H1 (cell line): ENCODE data around the gene NEURL2. TPM values are rescaled to one million over a fixed set of nuclear protein-coding genes. Genes with fewer than 3 reads are reported as not detected.

ENCODE experiments used
- CTCF ChIA-PET: fragments of 300-600 bp; sonication (Branson Sonifier 250); formaldehyde crosslinking; loops from one replicate; lab custom pipeline; 2021; ENCODE audit not compliant: partially characterized antibody; lab: Charles Lee
- POLR2A ChIA-PET: fragments of 300-600 bp; sonication (Branson Sonifier 250); formaldehyde crosslinking; loops from one replicate; lab custom pipeline; 2021; ENCODE audit warnings: inconsistent platforms; ENCODE audit not compliant: partially characterized antibody; lab: Charles Lee
- DNase-seq, 2 experiments: peaks; one replicate each; pipeline versions ENCODE4 v3.0.0 to v3.0.0-alpha.2; 2010 to 2022; ENCODE audit warnings: low spot score in 2 of 2, low read depth in 1 of 2, mixed read lengths in 1 of 2
- FAIRE-seq: peaks from 2 replicates; lab custom pipeline; 2011; peaks lifted over from hg19 to GRCh38; lab: Jason Lieb, UNC
- H2AFZ ChIP-seq: 2 replicates; pipeline ENCODE4 v1.8.1; 2012; ENCODE audit warnings: low read length, inconsistent platforms
- H2AK5ac ChIP-seq: 2 replicates; pipeline ENCODE4 v1.6.1; 2013; ENCODE audit warnings: low read depth, low read length
- H2BK120ac ChIP-seq: replicated peaks from 2 replicates; pipeline ENCODE3; 2013; ENCODE audit warnings: low read depth, low read length, inconsistent platforms
- H2BK12ac ChIP-seq: 2 replicates; pipeline ENCODE4 v1.6.1; 2013; ENCODE audit warnings: low read depth, low read length
- H2BK15ac ChIP-seq: 2 replicates; pipeline ENCODE4 v1.6.1; 2013; ENCODE audit warnings: low read length
- H2BK20ac ChIP-seq: 2 replicates; pipeline ENCODE4 v1.6.1; 2013; ENCODE audit warnings: low read length
- H2BK5ac ChIP-seq: 2 replicates; pipeline ENCODE4 v1.6.1; 2013; ENCODE audit warnings: low read depth, low read length
- H3K14ac ChIP-seq: 2 replicates; pipeline ENCODE4 v1.6.1; 2013; ENCODE audit warnings: inconsistent platforms; ENCODE audit not compliant: insufficient read length
- H3K18ac ChIP-seq: 2 replicates; pipeline ENCODE4 v1.6.1; 2013; ENCODE audit warnings: low read length; ENCODE audit errors: extremely low read depth
- H3K23ac ChIP-seq: 2 replicates; pipeline ENCODE4 v1.6.1; 2013; ENCODE audit warnings: inconsistent platforms; ENCODE audit not compliant: insufficient read length
- H3K23me2 ChIP-seq: 2 replicates; pipeline ENCODE4 v1.6.1; 2013; ENCODE audit warnings: low read depth, low read length
- H3K27ac ChIP-seq: 2 replicates; pipeline ENCODE4 v1.6.1; 2011; ENCODE audit warnings: low read depth, low read length, inconsistent platforms
- H3K27me3 ChIP-seq, 4 experiments: replicated peaks in 1 of 4; 1 replicate in 1 of 4; 2 replicates in 3 of 4; pipeline versions ENCODE4 v1.6.1 to v1.8.1; 2011 to 2013; ENCODE audit warnings: low read length in 3 of 4, mild to moderate bottlenecking in 3 of 4, inconsistent platforms in 2 of 4, mixed read lengths in 2 of 4, moderate library complexity in 1 of 4; ENCODE audit not compliant: control insufficient read depth in 3 of 4, insufficient read depth in 3 of 4; ENCODE audit errors: extremely low read depth in 1 of 4
- H3K36me3 ChIP-seq, 4 experiments: 2 replicates each; pipeline versions ENCODE4 v1.6.1 to v1.8.1; 2011 to 2013; ENCODE audit warnings: mild to moderate bottlenecking in 4 of 4, low read length in 3 of 4, moderate library complexity in 2 of 4, control low read depth in 1 of 4, inconsistent platforms in 1 of 4; ENCODE audit not compliant: insufficient read depth in 4 of 4, control insufficient read depth in 2 of 4
- H3K4ac ChIP-seq: replicated peaks from 2 replicates; pipeline ENCODE3; 2013; ENCODE audit warnings: low read length, low read depth, mixed read lengths, inconsistent platforms; ENCODE audit not compliant: insufficient read length
- H3K4me1 ChIP-seq, 4 experiments: replicated peaks in 1 of 4; 1 replicate in 1 of 4; 2 replicates in 3 of 4; pipeline versions ENCODE4 v1.6.1 to v1.8.1; 2011 to 2013; ENCODE audit warnings: low read length in 3 of 4, inconsistent platforms in 2 of 4, mixed read lengths in 1 of 4; ENCODE audit not compliant: insufficient read depth in 4 of 4, control insufficient read depth in 3 of 4
- H3K4me2 ChIP-seq, 2 experiments: 2 replicates each; pipeline versions ENCODE4 v1.6.1 to v1.8.1; 2011 to 2013; ENCODE audit warnings: low read depth in 2 of 2, low read length in 2 of 2, control low read depth in 1 of 2, inconsistent platforms in 1 of 2, mild to moderate bottlenecking in 1 of 2; ENCODE audit not compliant: insufficient read depth in 1 of 2
- H3K4me3 ChIP-seq, 4 experiments: fragments of 200-600, 300-600 bp in 1 of 4; sonication (generic), shearing (Covaris generic), sonication (Bioruptor Twin) in 1 of 4; 2 replicates each; pipeline versions ENCODE4 v1.5.1 to v1.8.1; 2011 to 2016; ENCODE audit warnings: low read length in 4 of 4, low read depth in 3 of 4, control low read depth in 2 of 4, inconsistent platforms in 2 of 4, mild to moderate bottlenecking in 2 of 4, mixed read lengths in 1 of 4, moderate library complexity in 1 of 4; ENCODE audit not compliant: insufficient read depth in 2 of 4; ENCODE audit errors: extremely low read depth in 1 of 4
- H3K56ac ChIP-seq: replicated peaks from 2 replicates; pipeline ENCODE3; 2013; ENCODE audit warnings: low read depth, mild to moderate bottlenecking, mixed read lengths, low read length, inconsistent platforms; ENCODE audit not compliant: insufficient read length
- H3K79me1 ChIP-seq: 2 replicates; pipeline ENCODE4 v1.6.1; 2013; ENCODE audit warnings: low read depth, low read length, control low read depth
- H3K79me2 ChIP-seq, 2 experiments: 2 replicates each; pipeline versions ENCODE4 v1.6.1 to v1.8.1; 2012 to 2013; ENCODE audit warnings: low read length in 2 of 2, mild to moderate bottlenecking in 2 of 2, inconsistent platforms in 1 of 2; ENCODE audit not compliant: insufficient read depth in 2 of 2, control insufficient read depth in 1 of 2
- H3K9ac ChIP-seq, 4 experiments: replicated peaks in 1 of 4; 1 replicate in 1 of 4; 2 replicates in 3 of 4; pipeline versions ENCODE4 v1.6.1 to v1.8.1; 2011 to 2013; ENCODE audit warnings: low read depth in 3 of 4, low read length in 3 of 4, control low read depth in 2 of 4, mild to moderate bottlenecking in 2 of 4, moderate library complexity in 2 of 4, inconsistent platforms in 1 of 4; ENCODE audit errors: extremely low read depth in 1 of 4
- H3K9me3 ChIP-seq, 2 experiments: 2 replicates each; pipeline versions ENCODE4 v1.6.1 to v1.8.1; 2012 to 2013; ENCODE audit warnings: mild to moderate bottlenecking in 2 of 2, moderate library complexity in 2 of 2, control low read depth in 1 of 2, inconsistent platforms in 1 of 2, low read depth in 1 of 2, low read length in 1 of 2, mixed read lengths in 1 of 2; ENCODE audit not compliant: insufficient read depth in 2 of 2
- H4K20me1 ChIP-seq, 2 experiments: replicated peaks in 1 of 2; 2 replicates each; pipeline versions ENCODE3 to v1.8.1; 2011 to 2013; ENCODE audit warnings: inconsistent platforms in 2 of 2, low read length in 2 of 2, mild to moderate bottlenecking in 1 of 2; ENCODE audit not compliant: insufficient read depth in 2 of 2, control insufficient read depth in 1 of 2
- H4K5ac ChIP-seq: 2 replicates; pipeline ENCODE4 v1.6.1; 2013; ENCODE audit warnings: low read length, low read depth, mixed read lengths, inconsistent platforms; ENCODE audit not compliant: insufficient read length
- H4K8ac ChIP-seq: 2 replicates; pipeline ENCODE4 v1.8.0; 2013; ENCODE audit warnings: mild to moderate bottlenecking, moderate library complexity, low read length, inconsistent platforms; ENCODE audit not compliant: insufficient read depth; ENCODE audit errors: extremely low read depth
- H4K91ac ChIP-seq: replicated peaks from 2 replicates; pipeline ENCODE3; 2013; ENCODE audit warnings: low read length, mixed read lengths, inconsistent platforms; ENCODE audit not compliant: insufficient read length
- BCL11A ChIP-seq, 2 experiments: IDR thresholded peaks; one replicate each; pipeline ENCODE4 v1.6.1; 2011; ENCODE audit warnings: low read depth in 2 of 2, low read length in 2 of 2, mild to moderate bottlenecking in 2 of 2
- SIN3A ChIP-seq, 2 experiments: IDR thresholded peaks in 1 of 2; conservative IDR thresholded peaks in 1 of 2; 2 replicates each; pipeline ENCODE4 v1.6.1; 2011 to 2012; ENCODE audit warnings: low read length in 2 of 2, improper control_type of control experiment in 1 of 2, low read depth in 1 of 2, mild to moderate bottlenecking in 1 of 2
- TAF1 ChIP-seq: IDR thresholded peaks from 2 replicates; pipeline ENCODE4 v1.6.1; 2011; ENCODE audit warnings: mild to moderate bottlenecking, low read depth, low read length
- WGBS, 2 experiments: shearing (Covaris generic) in 1 of 2; methylation state at CpG; one replicate each; pipeline versions ENCODE4 v1.1.6 to v1.1.7; 2013 to 2015; ENCODE audit warnings: low lambda C conversion rate in 2 of 2, mixed read lengths in 2 of 2, inconsistent platforms in 1 of 2, low coverage in 1 of 2, missing lambda C conversion rate in 1 of 2; ENCODE audit not compliant: insufficient replicate concordance in 2 of 2, insufficient coverage in 1 of 2, insufficient read length in 1 of 2; ENCODE audit errors: extremely low coverage in 1 of 2, missing lambda C conversion rate in 1 of 2; 5-methylcytosine and 5-hydroxymethylcytosine counted together
- polyA plus RNA-seq, 7 experiments: library from polyadenylated mRNA; depleted of rRNA in 3 of 7; stranded (reverse) in 5 of 7; unstranded in 2 of 7; fragments of >200 nt in 5 of 7; fragments of 200-250 nt in 2 of 7; gene quantifications; 1 replicate in 5 of 7; 2 replicates in 1 of 7; 4 replicates in 1 of 7; pipeline versions ENCODE4 v1.2.1 to v1.2.3, GENCODE V29; 2011 to 2013; ENCODE audit warnings: missing spikeins in 2 of 7, mixed read lengths in 2 of 7
- total RNA-seq: library from RNA; stranded (reverse); fragmentation: NEBNext Ultra II Directional; extraction: Animal tissue kit (Norgen Biotek cat#: 25700); gene quantifications from 2 replicates; pipeline ENCODE4 v1.2.1, GENCODE V29; 2021

The NEURL2 gene
- total and polyA plus RNA-seq, 2 of the 8 experiments (the other 6 are each of a cell fraction or from before 2014, with no cell fraction given): 6.9 TPM

GRCh38 chr20:45933266-45934045, 42.4 kb upstream of the NEURL2 start:
- no peaks in the 10 kb centered on the region for H3K27me3 ChIP-seq
- peak overlapping the region; percentile 25 for H2BK120ac ChIP-seq
- peak overlapping the region; percentile 66 to 91 (median 79) for H3K4me3 ChIP-seq
- peak overlapping the region; percentile 95 for H3K56ac ChIP-seq
- peak overlapping the region; percentile 41 for H3K4ac ChIP-seq
- peak overlapping the region; percentile 99 for H4K91ac ChIP-seq
- H3K23me2 ChIP-seq: peaks cover 3% of the 10 kb centered on the region; the same call in 1 of the 2 replicates
- FAIRE-seq (no peak), DNase-seq (peak; percentile 79 to 81)
- peaks cover 0 to 8% (median 3%) of the 10 kb centered on the region in 4 experiments; a peak in 4 of 8 replicates for H3K36me3 ChIP-seq
- WGBS, 2 experiments: 21% methylated on average over 22 of the region's 22 CpGs; no CpG with 5 or more reads in 1 of the 2 experiments
- H3K79me1 ChIP-seq: no peaks in the 10 kb centered on the region; the same call in 1 of the 2 replicates
- no peaks in the 10 kb centered on the region for H4K20me1 ChIP-seq
- H2AFZ ChIP-seq: no peak overlapping the region
- H3K18ac ChIP-seq: peak overlapping the region; percentile 99
- H3K9ac ChIP-seq: peak overlapping the region in 3 of 4 experiments; percentile 87 to 100 (median 100); a peak in 6 of 7 replicates
- H3K4me2 ChIP-seq: peak overlapping the region; percentile 66 to 73
- H3K27ac ChIP-seq: peak overlapping the region; percentile 100
- ChIA-PET POLR2A (interaction anchor here (0.6 to 18.4 kb wide), 28 partner anchors 11 to 640 kb away, joined by 3 to 283 read pairs (median 8); partner anchors contain the start of genes CTSA, NEURL2, PLTP and SDC4), CTCF (interaction anchor here (0.7 to 2.9 kb wide), 11 partner anchors 15 to 134 kb away, joined by 3 to 12 read pairs (median 4); partner anchors contain the start of gene UBE2C)
- H2BK5ac ChIP-seq: peak overlapping the region; percentile 96
- H3K79me2 ChIP-seq: peaks cover 0 to 22% of the 10 kb centered on the region in 2 experiments; a peak in 2 of 4 replicates
- H3K9me3 ChIP-seq: no peaks in the 10 kb centered on the region
- no peak overlapping the region for H3K23ac ChIP-seq
- peak overlapping the region; percentile 96 for H4K5ac ChIP-seq
- peaks cover 4 to 26% (median 10%) of the 10 kb centered on the region in 4 experiments for H3K4me1 ChIP-seq
- no peak overlapping the region; the same call in none of the 2 replicates for H2BK15ac ChIP-seq
- H3K14ac ChIP-seq: no peak overlapping the region
- no peak overlapping the region; the same call in 1 of the 2 replicates for H2BK12ac ChIP-seq
- H2AK5ac ChIP-seq: no peak overlapping the region
- H2BK20ac ChIP-seq: no peak overlapping the region
- H4K8ac ChIP-seq: no peak overlapping the region; the same call in none of the 2 replicates
- TF ChIP-seq BCL11A (IDR thresholded peaks at IDR 0.05; ENCODE audit: low read depth in 2 of 2, low read length in 2 of 2): no peak
- TF ChIP-seq SIN3A (conservative IDR thresholded peaks at IDR 0.05 in 1 of 2, IDR thresholded peaks at IDR 0.05 in 1 of 2; ENCODE audit: low read depth in 1 of 2, low read length in 2 of 2): no peak; a peak in 1 of 4 replicates
- TF ChIP-seq TAF1: peak; percentile 71
